ENCODE results near the gene ADCY1. TPM values are rescaled to one million over a fixed set of nuclear protein-coding genes. Genes with fewer than 3 reads are reported as not detected.

The ADCY1 gene
- total RNA-seq, 4 donors from 2014 or later = 0.49 to 1.2 (median 0.72) TPM

- no peak for ATAC-seq
- Histone ChIP-seq H3K27me3 (peaks cover 30% of the 10 kb centered on the region), H3K36me3 (no peaks in the 10 kb centered on the region), H3K4me3 (no peak overlapping the region), H3K4me1 (peaks cover 0 to 9% (median 1%) of the 10 kb centered on the region in 3 donors), H3K27ac (no peak overlapping the region), H3K9me3 (no peaks in the 10 kb centered on the region)
- no peak for TF ChIP-seq CTCF (IDR thresholded peaks at IDR 0.05)
- no peak for TF ChIP-seq POLR2AphosphoS5 (IDR thresholded peaks at IDR 0.05)
- TF ChIP-seq POLR2A (IDR thresholded peaks at IDR 0.05) = no peak
- no peak for TF ChIP-seq EP300 (IDR thresholded peaks at IDR 0.05)
- 92% methylated on average over 2 of the region's 16 CpGs; no CpG with 5 or more reads in 1 of the 2 donors for WGBS, 2 donors (ENCODE audit: low coverage in 1 of 2)
These were observed 6.1 kb downstream of the ADCY1 start for GRCh38 chr7:45580053-45580872.

GRCh38 chr7:45581271-45581780 is 7.2 kb downstream of the ADCY1 start:
- no peaks in the 10 kb centered on the region for H3K9me3 ChIP-seq
- WGBS, 2 donors (ENCODE audit: low coverage in 1 of 2) = 55 to 100% methylated on average over 1 to 4 of the region's 6 CpGs

GRCh38 chr7:45582136-45582749 is 8.1 kb downstream of the ADCY1 start:
- no peaks in the 10 kb centered on the region for H3K9me3 ChIP-seq
- no peaks in the 10 kb centered on the region for H3K4me1 ChIP-seq
- 67 to 89% methylated on average over 1 of the region's 5 CpGs for WGBS, 2 donors (ENCODE audit: low coverage in 1 of 2)
- H3K36me3 ChIP-seq = no peaks in the 10 kb centered on the region
- no peak overlapping the region for H3K4me3 ChIP-seq
- H3K27me3 ChIP-seq = peaks cover 11% of the 10 kb centered on the region
- no peak overlapping the region for H3K27ac ChIP-seq
- no peak for TF ChIP-seq POLR2AphosphoS5 (IDR thresholded peaks at IDR 0.05)
- TF ChIP-seq POLR2A (IDR thresholded peaks at IDR 0.05) = no peak
- no peak for TF ChIP-seq EP300 (IDR thresholded peaks at IDR 0.05)
- TF ChIP-seq CTCF (IDR thresholded peaks at IDR 0.05) = no peak
- no peak for ATAC-seq

More at GRCh38 chr7:45581271-45581780, 7.2 kb downstream of the ADCY1 start:
- no peaks in the 10 kb centered on the region for H3K4me1 ChIP-seq
- peaks cover 20% of the 10 kb centered on the region for H3K27me3 ChIP-seq
- no peaks in the 10 kb centered on the region for H3K36me3 ChIP-seq
- no peak overlapping the region for H3K27ac ChIP-seq
- no peak for TF ChIP-seq CTCF (IDR thresholded peaks at IDR 0.05)
- no peak for TF ChIP-seq POLR2AphosphoS5 (IDR thresholded peaks at IDR 0.05)
- no peak for TF ChIP-seq EP300 (IDR thresholded peaks at IDR 0.05)
- no peak for TF ChIP-seq POLR2A (IDR thresholded peaks at IDR 0.05)
- no peak for ATAC-seq
- H3K4me3 ChIP-seq = no peak overlapping the region

GRCh38 chr7:45582868-45583277 is 8.7 kb downstream of the ADCY1 start:
- Histone ChIP-seq H3K27me3 (peaks cover 4% of the 10 kb centered on the region), H3K9me3 (no peaks in the 10 kb centered on the region), H3K36me3 (no peaks in the 10 kb centered on the region), H3K27ac (no peak overlapping the region), H3K4me1 (no peaks in the 10 kb centered on the region), H3K4me3 (no peak overlapping the region)
- ATAC-seq = no peak
- no peak for TF ChIP-seq CTCF (IDR thresholded peaks at IDR 0.05)
- TF ChIP-seq EP300 (IDR thresholded peaks at IDR 0.05) = no peak
- no peak for TF ChIP-seq POLR2AphosphoS5 (IDR thresholded peaks at IDR 0.05)
- no peak for TF ChIP-seq POLR2A (IDR thresholded peaks at IDR 0.05)
- 39 to 82% methylated on average over 2 to 4 of the region's 9 CpGs for WGBS, 2 donors (ENCODE audit: low coverage in 1 of 2)
